ENCODE measurements around the gene ADH1C.

ADH1C gene

GRCh38 chr4:99293357-99293756 is 59.2 kb downstream of the ADH1C start:
- no peak for DNase-seq

- no peak for DNase-seq
Measured at GRCh38 chr4:99290848-99291786, 61.4 kb downstream of the ADH1C start, which contains the start of gene ADH1A. ADH1A (minus strand) TSS chr4:99290985; CDS start chr4:99290914, 71 bp downstream.

Data from effector CD4-positive, alpha-beta T cell (primary cell).